Esophagus squamous epithelium (tissue), 4 donors: Measurements from ENCODE around the gene ARHGEF1.

Experiments
- CTCF ChIP-seq, 6 experiments: fragments of 450-650 bp in 4 of 6; fragments of 200-600 bp in 2 of 6; sonication (generic) in 2 of 6; IDR thresholded peaks; one replicate each; pipeline ENCODE4 v1.5.1; 2016 to 2019; ENCODE audit warnings: antibody characterized with exemption in 6 of 6, mild to moderate bottlenecking in 4 of 6, moderate library complexity in 4 of 6
- POLR2A ChIP-seq, 4 donors: fragments of 450-650 bp; IDR thresholded peaks; one replicate each; pipeline ENCODE4 v1.6.1; 2017; ENCODE audit warnings: antibody characterized with exemption in 4 of 4, mild to moderate bottlenecking in 4 of 4, moderate library complexity in 3 of 4

- TF ChIP-seq CTCF (IDR thresholded peaks at IDR 0.05), result no peak
- TF ChIP-seq POLR2A (IDR thresholded peaks at IDR 0.05), result no peak
These were observed 20.4 kb downstream of the ARHGEF1 start for GRCh38 chr19:41903193-41903953.
